Measurements from ENCODE around the gene BACH2. TPM values are rescaled to one million over a fixed set of nuclear protein-coding genes. Genes with fewer than 3 reads are reported as not detected.

BACH2 gene
- total and polyA plus RNA-seq, 4 donors = 11.0 to 16.7 (median 12.9) TPM

DNA sequence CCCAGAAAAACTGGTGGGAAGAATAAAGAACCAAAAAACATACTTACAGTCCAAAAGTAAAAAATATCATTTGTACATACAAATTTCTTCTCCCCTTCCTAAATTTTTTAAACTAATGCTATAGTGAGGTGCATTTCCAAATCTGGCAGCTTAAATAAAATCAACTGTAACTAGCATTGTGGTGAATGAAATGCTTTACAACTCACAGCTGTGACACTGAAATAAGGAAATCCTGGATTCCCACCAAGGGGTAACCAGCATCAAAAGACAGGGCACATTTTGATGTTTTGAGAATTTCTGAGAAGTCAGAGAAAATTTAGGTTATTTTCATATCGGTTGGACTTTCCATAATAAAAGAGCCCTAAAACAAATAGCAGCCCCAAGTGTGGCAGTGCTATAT is 27.3 kb downstream of the BACH2 start:
- no peaks in the 10 kb centered on the region for H3K9me3 ChIP-seq (ENCODE audit: control insufficient read depth, insufficient read depth, low read length)
- no peaks in the 10 kb centered on the region for H3K27me3 ChIP-seq (ENCODE audit: control insufficient read depth, insufficient read depth, low read length)
- no peaks in the 10 kb centered on the region for H3K36me3 ChIP-seq (ENCODE audit: control insufficient read depth, insufficient read depth, low read length)
- no peak overlapping the region for H3K4me3 ChIP-seq (ENCODE audit: low read depth, low read length)
- no peaks in the 10 kb centered on the region for H3K4me1 ChIP-seq (ENCODE audit: control insufficient read depth, insufficient read depth, low read length)
- WGBS (ENCODE audit: insufficient coverage) = no CpG with 5 or more reads among the region's 1 CpG
- no peak for DNase-seq (ENCODE audit: low read depth in 4 of 6, low spot score in 6 of 6)
- H3K27ac ChIP-seq (ENCODE audit: low read depth, low read length) = no peak overlapping the region

- H3K27me3 ChIP-seq (ENCODE audit: control insufficient read depth, insufficient read depth, low read length) = no peaks in the 10 kb centered on the region
- H3K4me3 ChIP-seq (ENCODE audit: low read depth, low read length) = no peak overlapping the region
- H3K4me1 ChIP-seq (ENCODE audit: control insufficient read depth, insufficient read depth, low read length) = no peaks in the 10 kb centered on the region
- no peaks in the 10 kb centered on the region for H3K36me3 ChIP-seq (ENCODE audit: control insufficient read depth, insufficient read depth, low read length)
- no peak overlapping the region for H3K27ac ChIP-seq (ENCODE audit: low read depth, low read length)
- DNase-seq (ENCODE audit: low read depth in 4 of 6, low spot score in 6 of 6) = no peak
- H3K9me3 ChIP-seq (ENCODE audit: control insufficient read depth, insufficient read depth, low read length) = no peaks in the 10 kb centered on the region
- 100% methylated on average over 3 of the region's 3 CpGs for WGBS (ENCODE audit: insufficient coverage)
Observed at GRCh38 chr6:90268178-90268577, 28.5 kb downstream of the BACH2 start.

DNA sequence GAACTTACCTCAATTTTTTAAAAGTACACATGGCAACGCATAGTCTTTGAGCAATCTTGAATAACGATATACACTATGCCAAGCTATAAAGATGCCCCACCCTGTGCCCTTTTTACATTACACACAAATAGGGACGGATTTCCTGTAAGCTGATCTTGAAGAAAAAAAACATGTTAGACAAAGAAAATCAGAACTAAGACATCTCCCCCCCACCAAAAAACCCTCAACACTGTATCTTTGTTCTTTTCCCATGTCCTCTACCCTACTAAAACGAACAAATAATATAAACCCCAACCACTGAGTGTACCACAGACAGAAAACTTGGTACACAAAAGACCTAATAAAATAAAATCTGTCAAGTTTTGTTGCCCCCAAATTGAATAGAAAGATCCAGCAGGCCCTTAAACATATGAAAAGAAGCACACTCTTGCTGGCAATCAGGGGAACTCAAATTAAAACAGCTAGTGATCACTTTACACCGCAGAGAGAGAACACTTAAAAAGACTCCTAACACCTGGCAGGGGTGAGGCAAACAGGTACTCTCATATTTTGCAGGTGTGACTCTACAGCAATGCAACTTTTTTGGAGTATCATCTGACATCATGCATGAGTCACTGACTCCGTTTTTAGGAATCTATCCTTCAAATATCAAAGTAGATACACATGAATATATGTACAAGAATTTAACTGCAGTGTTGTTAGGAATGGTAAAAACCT is 29.6 kb downstream of the BACH2 start:
- 69% methylated on average over 2 of the region's 6 CpGs for WGBS (ENCODE audit: insufficient coverage)
- no peak for DNase-seq (ENCODE audit: low read depth in 4 of 6, low spot score in 6 of 6)
- no peaks in the 10 kb centered on the region for H3K4me1 ChIP-seq (ENCODE audit: control insufficient read depth, insufficient read depth, low read length)

GRCh38 chr6:90264561-90264960 is 32.1 kb downstream of the BACH2 start:
- no peak overlapping the region for H3K4me3 ChIP-seq (ENCODE audit: low read depth, low read length)
- H3K4me1 ChIP-seq (ENCODE audit: control insufficient read depth, insufficient read depth, low read length) = no peaks in the 10 kb centered on the region
- no peaks in the 10 kb centered on the region for H3K27me3 ChIP-seq (ENCODE audit: control insufficient read depth, insufficient read depth, low read length)
- no peak for DNase-seq (ENCODE audit: low read depth in 4 of 6, low spot score in 6 of 6)
- H3K36me3 ChIP-seq (ENCODE audit: control insufficient read depth, insufficient read depth, low read length) = no peaks in the 10 kb centered on the region
- H3K9me3 ChIP-seq (ENCODE audit: control insufficient read depth, insufficient read depth, low read length) = no peaks in the 10 kb centered on the region
- WGBS (ENCODE audit: insufficient coverage) = no CpG with 5 or more reads among the region's 2 CpGs
- H3K27ac ChIP-seq (ENCODE audit: low read depth, low read length) = no peak overlapping the region

More for the DNA sequence above, 29.6 kb downstream of the BACH2 start:
- Histone ChIP-seq H3K27me3 (ENCODE audit: control insufficient read depth, insufficient read depth, low read length) (no peaks in the 10 kb centered on the region), H3K27ac (ENCODE audit: low read depth, low read length) (no peak overlapping the region), H3K36me3 (ENCODE audit: control insufficient read depth, insufficient read depth, low read length) (no peaks in the 10 kb centered on the region), H3K9me3 (ENCODE audit: control insufficient read depth, insufficient read depth, low read length) (no peaks in the 10 kb centered on the region), H3K4me3 (ENCODE audit: low read depth, low read length) (no peak overlapping the region)

- Histone ChIP-seq H3K27me3 (ENCODE audit: control insufficient read depth, insufficient read depth, low read length) (no peaks in the 10 kb centered on the region), H3K27ac (ENCODE audit: low read depth, low read length) (no peak overlapping the region), H3K36me3 (ENCODE audit: control insufficient read depth, insufficient read depth, low read length) (no peaks in the 10 kb centered on the region), H3K4me3 (ENCODE audit: low read depth, low read length) (no peak overlapping the region), H3K4me1 (ENCODE audit: control insufficient read depth, insufficient read depth, low read length) (no peaks in the 10 kb centered on the region), H3K9me3 (ENCODE audit: control insufficient read depth, insufficient read depth, low read length) (no peaks in the 10 kb centered on the region)
- DNase-seq (ENCODE audit: low read depth in 4 of 6, low spot score in 6 of 6) = no peak
Observed at GRCh38 chr6:90263633-90264032, 33.0 kb downstream of the BACH2 start.

DNA sequence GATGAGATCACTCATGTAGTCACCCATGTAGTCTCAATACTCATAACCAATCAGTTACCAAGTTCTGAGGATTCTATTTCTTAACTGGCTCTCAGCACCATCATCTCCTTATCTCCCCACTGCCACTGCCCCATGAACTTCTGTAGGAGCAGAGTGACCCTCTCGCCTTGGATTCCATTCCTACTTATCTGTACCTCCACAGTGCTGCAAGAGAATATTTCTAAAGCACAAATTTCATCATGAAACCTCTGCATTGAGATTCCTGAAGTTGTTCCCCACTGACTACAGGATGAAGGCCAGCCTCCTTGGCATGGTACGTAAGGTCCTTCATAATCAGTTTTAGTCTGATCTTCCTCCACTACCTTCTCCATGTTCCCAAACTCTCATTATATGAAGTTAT is 34.8 kb downstream of the BACH2 start:
- DNase-seq (ENCODE audit: low read depth in 4 of 6, low spot score in 6 of 6) = no peak
- no peak overlapping the region for H3K4me3 ChIP-seq (ENCODE audit: low read depth, low read length)
- no peaks in the 10 kb centered on the region for H3K27me3 ChIP-seq (ENCODE audit: control insufficient read depth, insufficient read depth, low read length)
- no peaks in the 10 kb centered on the region for H3K9me3 ChIP-seq (ENCODE audit: control insufficient read depth, insufficient read depth, low read length)
- H3K4me1 ChIP-seq (ENCODE audit: control insufficient read depth, insufficient read depth, low read length) = no peaks in the 10 kb centered on the region
- WGBS (ENCODE audit: insufficient coverage) = 100% methylated on average over 1 of the region's 2 CpGs
- H3K36me3 ChIP-seq (ENCODE audit: control insufficient read depth, insufficient read depth, low read length) = no peaks in the 10 kb centered on the region
- H3K27ac ChIP-seq (ENCODE audit: low read depth, low read length) = no peak overlapping the region

- H3K9me3 ChIP-seq (ENCODE audit: control insufficient read depth, insufficient read depth, low read length) = no peaks in the 10 kb centered on the region
- no peak overlapping the region for H3K27ac ChIP-seq (ENCODE audit: low read depth, low read length)
- no peaks in the 10 kb centered on the region for H3K36me3 ChIP-seq (ENCODE audit: control insufficient read depth, insufficient read depth, low read length)
- H3K27me3 ChIP-seq (ENCODE audit: control insufficient read depth, insufficient read depth, low read length) = no peaks in the 10 kb centered on the region
- DNase-seq (ENCODE audit: low read depth in 4 of 6, low spot score in 6 of 6) = no peak
- WGBS (ENCODE audit: insufficient coverage) = no CpG with 5 or more reads among the region's 1 CpG
- H3K4me3 ChIP-seq (ENCODE audit: low read depth, low read length) = no peak overlapping the region
- H3K4me1 ChIP-seq (ENCODE audit: control insufficient read depth, insufficient read depth, low read length) = no peaks in the 10 kb centered on the region
Observed at GRCh38 chr6:90257486-90257738, 39.2 kb downstream of the BACH2 start.

- Histone ChIP-seq H3K27me3 (ENCODE audit: control insufficient read depth, insufficient read depth, low read length) (no peaks in the 10 kb centered on the region), H3K36me3 (ENCODE audit: control insufficient read depth, insufficient read depth, low read length) (no peaks in the 10 kb centered on the region), H3K9me3 (ENCODE audit: control insufficient read depth, insufficient read depth, low read length) (no peaks in the 10 kb centered on the region), H3K4me3 (ENCODE audit: low read depth, low read length) (no peak overlapping the region), H3K27ac (ENCODE audit: low read depth, low read length) (no peak overlapping the region), H3K4me1 (ENCODE audit: control insufficient read depth, insufficient read depth, low read length) (no peaks in the 10 kb centered on the region)
- no CpG with 5 or more reads among the region's 4 CpGs for WGBS (ENCODE audit: insufficient coverage)
- DNase-seq (ENCODE audit: low read depth in 4 of 6, low spot score in 6 of 6) = no peak
Observed at GRCh38 chr6:90256698-90257485, 39.8 kb downstream of the BACH2 start.

GRCh38 chr6:90253631-90254030 is 43.0 kb downstream of the BACH2 start:
- peaks cover under 1% of the 10 kb centered on the region for H3K36me3 ChIP-seq (ENCODE audit: control insufficient read depth, insufficient read depth, low read length)
- H3K4me1 ChIP-seq (ENCODE audit: control insufficient read depth, insufficient read depth, low read length) = no peaks in the 10 kb centered on the region
- DNase-seq (ENCODE audit: low read depth in 4 of 6, low spot score in 6 of 6) = no peak
- no peak overlapping the region for H3K4me3 ChIP-seq (ENCODE audit: low read depth, low read length)
- WGBS (ENCODE audit: insufficient coverage) = no CpG with 5 or more reads among the region's 2 CpGs
- H3K27ac ChIP-seq (ENCODE audit: low read depth, low read length) = no peak overlapping the region
- no peaks in the 10 kb centered on the region for H3K9me3 ChIP-seq (ENCODE audit: control insufficient read depth, insufficient read depth, low read length)
- no peaks in the 10 kb centered on the region for H3K27me3 ChIP-seq (ENCODE audit: control insufficient read depth, insufficient read depth, low read length)

Data from spinal cord (tissue), 10 donors.